ENCODE measurements around the gene LRRC63.
"Not testable (repeated sequence)": the region's sequence is repeated elsewhere in the genome, so short reads cannot be mapped to it uniquely, and the experiment has no call there.

LRRC63 gene, protein sequence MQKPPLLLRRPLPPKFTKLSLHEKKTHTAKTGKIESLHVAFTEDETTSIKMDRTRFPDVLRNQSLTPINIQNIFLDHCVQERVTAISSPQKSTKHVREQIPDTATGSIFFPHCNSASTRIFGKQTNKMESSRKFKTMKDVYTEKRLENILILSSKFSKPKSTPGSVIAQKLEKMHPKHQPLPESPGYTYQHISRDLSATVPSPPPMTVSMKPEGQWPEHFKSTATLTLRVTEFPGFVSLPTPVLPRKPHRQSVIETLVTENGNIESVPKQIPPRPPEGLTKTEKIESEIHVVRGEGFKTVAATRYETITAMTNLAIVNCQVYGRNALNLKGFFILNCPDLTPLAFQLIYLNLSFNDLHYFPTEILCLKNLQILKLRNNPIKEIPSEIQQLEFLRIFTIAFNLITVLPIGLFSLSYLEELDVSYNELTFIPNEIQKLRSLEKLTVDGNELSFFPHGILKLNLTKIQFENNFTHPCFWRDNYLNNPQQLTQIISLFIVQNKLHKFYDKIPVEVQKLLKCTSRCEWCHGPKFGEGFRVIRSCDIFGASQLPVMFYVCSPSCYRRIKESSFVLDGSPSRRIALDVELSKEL

DNA sequence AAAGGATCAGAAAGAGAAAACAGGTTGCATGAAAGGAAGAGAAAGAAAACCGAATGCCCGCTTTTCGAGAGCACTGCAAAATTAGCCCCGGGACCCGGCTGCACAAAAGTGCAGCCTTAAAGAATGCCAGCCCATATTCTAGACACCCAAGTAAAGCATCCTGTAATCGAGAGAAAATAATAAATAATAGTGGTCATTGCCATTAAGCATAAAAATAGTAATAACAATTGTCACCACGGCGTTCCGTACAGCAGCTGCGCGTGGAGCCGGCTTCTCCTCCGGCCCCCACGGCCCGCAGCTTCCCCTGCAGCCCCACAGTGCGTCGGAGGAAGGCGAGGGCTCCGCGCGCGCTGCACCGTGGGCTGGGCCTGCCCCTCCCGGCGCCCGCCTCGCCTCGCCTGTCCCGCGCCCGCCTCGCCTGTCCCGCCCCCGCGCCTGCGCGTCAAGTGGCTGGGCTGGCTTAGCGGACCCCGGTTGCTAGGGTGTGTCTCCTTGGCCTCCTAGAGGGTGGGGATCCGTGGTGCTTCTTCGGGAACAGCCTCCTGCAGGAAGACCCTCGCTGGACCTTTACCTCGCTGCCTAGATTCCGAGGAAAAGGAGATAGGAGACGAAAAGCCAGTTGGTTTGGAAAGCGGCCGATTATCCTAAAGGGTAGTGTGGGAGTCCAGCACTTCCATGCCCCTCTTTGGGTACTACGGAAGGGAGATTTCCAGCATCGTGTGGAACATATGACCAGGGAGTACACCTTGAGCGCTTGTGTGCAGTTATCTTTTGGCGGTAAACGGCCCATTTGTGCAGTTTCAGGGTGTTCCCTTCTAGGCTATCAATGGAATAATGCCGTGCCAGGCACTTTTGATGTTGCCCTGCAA is at the start of gene LRRC63:
LRRC63 (plus strand) TSS at position 446 of the 869 bp plus-strand sequence. CDS start 1,107 bp downstream, outside the sequence.
- TF ChIP-seq CTCF (IDR thresholded peaks at IDR 0.05; ENCODE audit: insufficient read depth, low read depth, low read length, missing control alignments), result no peak
- peak; percentile 81 for DNase-seq (ENCODE audit: low read depth)
- H3K4me3 ChIP-seq (ENCODE audit: low read depth, low read length), result peak within 1 kb of the TSS; percentile 64

- not testable (repeated sequence) for DNase-seq (ENCODE audit: low read depth)
- peak overlapping the region; percentile 53 for H3K4me3 ChIP-seq (ENCODE audit: low read depth, low read length)
Observed at GRCh38 chr13:46162741-46163140, 49.0 kb upstream of the LRRC63 start.

- peak overlapping the region; percentile 44 for H3K4me3 ChIP-seq (ENCODE audit: low read depth, low read length)
- no peak for DNase-seq (ENCODE audit: low read depth)
Observed at GRCh38 chr13:46164661-46165060, 47.1 kb upstream of the LRRC63 start.

GRCh38 chr13:46165485-46166223 is 46.1 kb upstream of the LRRC63 start:
- TF ChIP-seq CTCF (IDR thresholded peaks at IDR 0.05; ENCODE audit: insufficient read depth, low read depth, low read length, missing control alignments), result no peak
- peak overlapping the region; percentile 66 for H3K4me3 ChIP-seq (ENCODE audit: low read depth, low read length)
- peak; percentile 89 for DNase-seq (ENCODE audit: low read depth)

More at GRCh38 chr13:46164661-46165060, 47.1 kb upstream of the LRRC63 start:
- TF ChIP-seq CTCF (IDR thresholded peaks at IDR 0.05; ENCODE audit: insufficient read depth, low read depth, low read length, missing control alignments), result no peak

DNA sequence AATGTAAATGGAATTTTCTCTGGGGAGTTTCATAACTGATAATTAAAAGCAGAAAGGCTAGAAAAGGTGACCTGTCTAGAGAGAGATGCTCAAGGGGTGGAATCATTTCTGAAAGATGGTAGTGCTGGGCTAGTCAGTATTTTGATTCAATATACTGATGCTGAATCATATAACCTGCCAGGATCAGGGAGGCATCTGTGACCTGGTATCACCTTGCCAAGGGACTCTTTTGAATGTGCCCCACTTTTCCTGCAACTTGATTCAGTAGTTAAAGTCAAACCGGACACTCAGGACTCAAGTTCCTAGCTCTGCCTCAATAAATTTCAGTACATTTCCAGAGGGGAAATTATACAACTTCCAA is 45.5 kb upstream of the LRRC63 start:
- peak overlapping the region; percentile 66 for H3K4me3 ChIP-seq (ENCODE audit: low read depth, low read length)
- DNase-seq (ENCODE audit: low read depth), result peak; percentile 49
- no peak for TF ChIP-seq CTCF (IDR thresholded peaks at IDR 0.05; ENCODE audit: insufficient read depth, low read depth, low read length, missing control alignments)

DNA sequence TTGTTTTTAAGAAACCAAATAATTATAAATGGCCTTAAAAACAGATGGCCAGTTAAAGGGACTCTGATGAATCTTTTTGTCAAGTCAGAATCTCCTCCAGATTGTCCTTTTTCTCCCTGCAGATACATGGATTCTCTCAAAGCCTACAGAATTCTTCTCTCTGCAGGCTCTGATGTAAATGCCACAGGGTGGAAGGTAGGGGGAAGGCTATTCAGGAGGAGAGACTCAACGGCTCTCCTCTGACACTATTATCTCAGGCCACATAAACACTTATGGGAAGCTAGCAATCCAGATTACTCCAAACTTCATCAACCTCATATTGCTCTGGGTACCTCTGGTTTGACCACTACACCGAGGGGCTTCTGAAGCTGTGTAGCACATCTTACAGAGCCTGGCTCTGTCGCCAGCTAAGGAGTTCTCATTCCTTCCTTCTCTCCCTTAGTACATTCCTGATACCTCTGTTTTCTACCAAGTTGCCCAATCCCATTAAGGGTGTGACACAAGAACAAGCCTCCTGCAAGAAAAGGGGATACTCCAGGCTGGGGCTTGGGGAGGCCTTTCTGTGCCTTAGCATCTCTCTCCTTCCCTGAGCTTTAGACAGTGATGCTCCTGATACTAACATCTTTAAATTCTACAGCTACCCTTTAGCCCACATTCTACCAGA is 44.6 kb upstream of the LRRC63 start:
- no peak for TF ChIP-seq CTCF (IDR thresholded peaks at IDR 0.05; ENCODE audit: insufficient read depth, low read depth, low read length, missing control alignments)
- DNase-seq (ENCODE audit: low read depth), result no peak
- H3K4me3 ChIP-seq (ENCODE audit: low read depth, low read length), result peak overlapping the region; percentile 66

Measured in GM12865 (cell line).